GM18951 (cell line): ENCODE measurements around the gene ANGPT4.

Source experiments
- POLR2A ChIP-seq: IDR thresholded peaks from 4 replicates; pipeline ENCODE4 v1.6.1; 2011; ENCODE audit warnings: mild to moderate bottlenecking; ENCODE audit not compliant: insufficient read length, insufficient read depth; ENCODE audit errors: extremely low read depth
- in situ Hi-C: fragments of 300-500 bp; cut with MboI; formaldehyde crosslinking; loops from one replicate; pipeline ENCODE4 v1.12.0; 2022; ENCODE audit warnings: low sequenced_read_pairs, mixed read lengths, inconsistent platforms; ENCODE audit not compliant: unreplicated experiment

The ANGPT4 gene

GRCh38 chr20:887137-887536 is 29.0 kb downstream of the ANGPT4 start:
- no peak for TF ChIP-seq POLR2A
- in situ Hi-C loops = no loop called here

DNA sequence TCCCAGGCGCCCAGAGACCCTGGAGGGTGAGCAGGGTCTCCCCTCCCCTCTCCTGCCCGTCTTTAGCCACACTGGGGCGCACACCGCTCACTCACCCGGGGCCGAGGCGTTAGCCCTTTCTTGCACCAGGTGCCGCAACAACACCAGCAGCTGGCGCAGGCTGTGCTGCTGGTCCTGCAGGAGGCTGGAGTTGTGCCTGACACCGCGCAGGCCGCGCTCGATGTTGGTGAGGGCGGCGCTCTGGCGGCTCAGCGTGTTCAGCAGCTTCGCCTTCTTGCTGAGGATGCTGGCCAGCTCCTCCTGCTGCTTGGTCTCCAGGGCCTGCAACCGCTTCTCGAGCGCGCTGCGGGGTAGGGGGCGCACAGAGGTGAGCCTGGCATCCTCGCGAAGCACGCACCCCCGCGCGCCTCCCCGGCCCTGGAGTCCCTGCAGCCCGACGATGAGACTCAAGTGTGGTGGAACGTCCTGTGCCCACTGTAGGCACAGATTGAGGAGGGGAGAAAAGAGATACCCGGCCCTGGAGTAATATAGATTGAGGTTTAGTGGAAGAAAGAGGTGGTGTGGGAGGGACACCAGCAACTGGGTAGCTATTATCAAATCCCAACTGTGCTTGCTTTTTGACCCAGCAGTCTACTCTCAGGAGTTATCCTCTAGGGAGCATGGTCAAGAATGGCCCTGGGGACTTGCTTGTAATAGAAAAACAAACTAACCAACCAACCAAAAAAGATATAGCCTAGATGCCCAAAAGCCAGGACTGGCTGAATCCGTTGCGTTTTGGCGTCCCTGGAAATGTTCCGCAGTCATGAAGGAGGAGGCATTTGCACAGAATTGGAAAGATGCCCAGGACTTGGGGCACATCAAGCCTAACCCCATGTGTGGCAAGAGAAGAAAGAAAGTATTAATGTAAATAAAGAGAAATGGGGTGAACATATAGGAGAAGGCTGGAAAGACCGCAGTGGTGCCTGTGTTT is 30.9 kb downstream of the ANGPT4 start:
- TF ChIP-seq POLR2A = no peak
- in situ Hi-C loops = no loop called here

DNA sequence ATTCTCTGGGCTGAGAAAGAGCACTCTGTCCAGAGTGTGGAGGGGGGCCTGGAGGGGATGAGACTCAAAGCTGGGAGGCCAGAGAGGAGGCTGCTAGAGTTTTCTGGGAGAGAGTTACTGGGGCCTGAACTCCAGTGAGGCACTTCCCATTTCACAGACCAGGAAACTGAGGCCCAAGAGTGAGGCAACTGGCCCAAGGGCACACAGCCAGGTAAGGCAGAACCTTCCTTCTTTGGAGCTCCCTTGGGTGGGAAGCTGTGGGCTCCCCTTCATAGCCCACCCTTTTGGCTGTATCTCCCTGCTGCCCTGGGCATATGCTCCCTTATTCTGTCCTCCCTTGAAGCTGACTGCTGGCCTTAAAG is 34.4 kb downstream of the ANGPT4 start:
- no peak for TF ChIP-seq POLR2A
- in situ Hi-C loops = no loop called here

- in situ Hi-C loops = no loop called here
- no peak for TF ChIP-seq POLR2A
These were observed 34.9 kb downstream of the ANGPT4 start for GRCh38 chr20:881051-881782.

DNA sequence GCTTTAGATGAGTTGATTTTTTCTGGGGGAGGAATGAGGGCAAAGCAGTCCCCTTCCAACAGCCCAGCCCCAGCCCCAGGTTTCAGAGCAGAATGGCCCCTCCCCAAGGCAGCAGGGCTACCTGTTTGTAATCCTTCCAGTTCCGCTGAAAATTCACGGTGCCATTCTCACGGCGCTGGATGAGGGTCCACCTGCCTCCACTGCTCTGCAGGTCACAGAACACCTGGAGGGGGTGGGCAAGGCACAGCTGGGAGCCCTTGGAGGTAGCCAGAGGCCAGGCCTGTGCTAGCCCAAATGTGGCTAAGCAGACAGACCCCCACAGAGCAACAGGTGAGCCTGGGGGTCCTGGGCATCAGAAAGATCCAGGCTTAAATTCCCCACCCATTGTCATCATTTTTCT is 36.5 kb downstream of the ANGPT4 start:
- in situ Hi-C loops = no loop called here
- no peak for TF ChIP-seq POLR2A

DNA sequence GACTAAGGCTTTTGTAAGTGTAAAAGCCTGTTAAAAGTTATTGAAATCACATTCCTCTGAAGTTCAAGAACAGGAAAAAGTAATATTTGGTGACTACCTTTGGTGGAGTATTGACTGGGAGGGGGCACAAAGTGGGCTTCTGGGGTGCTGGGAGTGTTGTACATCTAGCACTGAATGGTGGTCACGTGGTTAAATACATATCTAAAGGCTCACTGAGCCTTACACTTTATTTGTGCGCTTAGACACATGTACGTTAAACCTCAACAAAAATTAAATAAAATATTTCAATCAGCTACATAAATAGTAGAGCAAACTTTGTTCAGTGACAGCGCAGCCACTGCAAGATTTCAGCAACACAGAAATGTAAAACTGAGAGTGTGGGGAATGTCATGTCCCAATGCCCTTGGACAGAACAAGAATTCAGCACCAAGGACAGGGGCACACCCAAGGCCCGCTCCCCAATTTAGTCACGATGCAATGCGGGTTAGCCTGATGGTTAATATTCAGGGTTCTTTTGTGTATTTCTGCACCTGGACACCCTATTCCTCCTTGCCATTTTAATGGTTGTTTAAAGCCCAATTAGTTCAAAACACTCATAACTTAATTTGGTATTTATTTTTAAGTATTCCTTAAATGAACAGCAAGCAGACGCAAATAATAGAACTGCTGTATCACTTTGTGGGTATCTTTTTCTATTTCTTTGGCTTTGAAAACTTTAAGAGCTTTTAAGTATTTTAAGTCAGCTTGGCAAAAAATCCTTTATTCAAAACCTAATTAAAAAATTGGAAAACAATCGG is 37.4 kb downstream of the ANGPT4 start:
- TF ChIP-seq POLR2A = no peak
- in situ Hi-C loops = no loop called here

DNA sequence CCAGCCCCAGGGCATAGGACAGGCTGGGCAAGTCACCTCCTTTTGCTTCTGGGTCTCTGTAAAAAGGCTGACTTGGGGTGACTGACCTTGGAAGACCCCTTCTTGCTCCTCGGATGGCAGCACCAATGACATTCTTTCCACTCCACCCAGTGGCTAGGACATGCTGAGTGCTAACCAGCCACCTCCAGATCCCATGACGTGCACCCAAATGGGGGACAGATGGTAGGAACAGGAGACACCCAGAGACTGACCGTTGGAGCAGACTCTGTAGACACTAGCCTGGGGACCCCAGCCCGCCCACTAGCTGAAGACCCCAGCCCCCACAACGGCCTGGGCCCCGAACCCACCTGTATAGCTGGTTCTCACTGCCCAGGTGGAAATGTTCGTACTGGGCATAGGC is 38.3 kb downstream of the ANGPT4 start:
- in situ Hi-C loops = no loop called here
- TF ChIP-seq POLR2A = no peak

DNA sequence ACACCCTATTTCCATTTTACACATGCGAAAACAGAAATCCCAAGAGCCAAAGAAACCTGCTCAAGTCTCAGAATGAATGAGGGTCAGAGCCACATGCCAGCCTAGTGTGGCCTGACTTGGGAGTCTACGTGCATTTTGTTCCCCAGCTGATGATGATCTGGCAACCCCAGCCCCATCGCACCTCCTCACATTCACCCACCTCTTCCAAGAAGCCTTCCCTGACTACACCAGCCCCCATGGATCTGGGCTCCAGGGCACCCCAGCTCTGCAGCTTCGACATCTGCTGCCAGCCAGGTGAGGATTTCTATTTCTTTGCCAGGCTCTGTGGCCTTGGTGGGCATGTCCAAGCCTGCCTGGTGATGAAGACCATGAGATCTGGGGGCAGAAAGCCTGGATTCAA is 41.0 kb downstream of the ANGPT4 start:
- in situ Hi-C loops = no loop called here
- no peak for TF ChIP-seq POLR2A

GRCh38 chr20:873875-874607 is 42.1 kb downstream of the ANGPT4 start:
- in situ Hi-C loops = no loop called here
- no peak for TF ChIP-seq POLR2A

DNA sequence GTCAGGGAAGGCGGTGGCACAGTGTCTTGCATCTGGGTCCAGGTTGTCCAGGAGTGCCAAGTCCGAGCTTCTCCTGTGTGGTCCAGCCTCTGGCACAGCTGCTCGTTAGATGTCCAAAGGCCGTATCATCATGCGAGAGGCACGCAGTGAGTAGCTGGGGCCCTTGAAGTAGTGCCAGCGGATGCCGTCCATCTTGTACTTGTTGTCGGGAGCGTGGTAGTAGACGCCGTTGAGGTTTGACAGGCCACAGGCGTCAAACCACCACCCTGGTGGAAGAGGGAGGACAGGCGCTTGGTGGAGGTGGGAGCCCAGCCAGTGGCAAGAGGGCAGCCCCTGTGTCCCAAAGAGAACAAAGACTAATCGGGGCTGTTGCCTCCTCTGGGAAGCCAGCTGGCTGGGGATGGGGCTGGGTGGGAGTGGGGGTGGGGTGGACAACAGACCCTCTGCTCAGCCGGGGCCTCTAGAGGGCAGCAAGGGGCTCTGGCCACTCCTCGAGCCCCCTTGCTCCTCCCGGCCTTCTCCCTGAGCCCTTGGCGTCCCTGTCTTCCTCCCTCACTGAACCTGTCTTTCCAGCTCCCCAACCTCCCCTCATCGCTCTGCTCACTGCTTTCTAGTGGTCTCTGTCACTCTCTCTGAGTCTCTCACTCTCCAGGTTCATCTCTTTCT is 43.1 kb downstream of the ANGPT4 start:
- in situ Hi-C loops = no loop called here
- no peak for TF ChIP-seq POLR2A

GRCh38 chr20:871948-872347 is 44.2 kb downstream of the ANGPT4 start:
- TF ChIP-seq POLR2A = no peak
- in situ Hi-C loops = no loop called here

DNA sequence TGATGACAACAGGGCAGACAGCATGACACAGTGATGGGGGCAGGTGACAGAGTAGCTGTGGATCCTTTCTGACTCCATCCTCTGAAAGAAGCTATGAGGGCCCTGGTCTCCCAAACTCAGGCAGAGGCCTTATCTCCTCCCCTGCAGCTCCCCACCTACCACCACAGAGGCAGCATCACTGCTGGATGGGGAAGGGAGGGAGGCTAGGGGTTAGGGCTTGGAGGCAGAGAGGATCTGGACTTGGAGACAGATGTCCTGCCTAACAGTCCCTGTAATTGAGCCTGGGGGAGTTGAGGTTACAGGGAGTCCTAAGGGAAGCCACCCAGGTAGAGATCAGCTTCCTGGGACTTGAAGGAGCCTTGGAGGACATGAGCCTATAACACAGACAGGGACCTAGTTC is 44.7 kb downstream of the ANGPT4 start:
- in situ Hi-C loops = no loop called here
- no peak for TF ChIP-seq POLR2A
